K562 (cell line): Measurements from ENCODE around the gene TK1. TPM values are rescaled to one million over a fixed set of nuclear protein-coding genes. Genes with fewer than 3 reads are reported as not detected.

Source experiments
- ATAC-seq: fragments of 200-7000 bp; cut with Tn5 transposase; 3 replicates; pipeline ENCODE4 v1.9.1; 2020; ENCODE audit warnings: moderate library complexity
- BruUV-seq: library from RNA; stranded (reverse); fragments of 400-500 nt; replicated peaks from 2 replicates; lab custom pipeline; 2021; lab: Mats Ljungman, UMichigan
- CTCF ChIA-PET: fragments of 300-600 bp; formaldehyde crosslinking; extraction: SDS; loops from one replicate; lab custom pipeline; 2021; ENCODE audit warnings: low intra/inter-chr PET ratio; lab: Yijun Ruan, JAX
- POLR2A ChIA-PET: fragments of 300-600, 350-650 bp; sonication (Branson Sonifier 250); formaldehyde crosslinking; extraction: SDS; loops from one replicate; lab custom pipeline; 2021; ENCODE audit warnings: antibody characterized with exemption, inconsistent platforms; lab: Yijun Ruan, JAX
- DNase-seq, 4 experiments: peaks; one replicate each; pipeline versions ENCODE4 v3.0.0 to v3.0.0-alpha.2; 2011 to 2018; ENCODE audit warnings: low spot score in 3 of 4, mixed read lengths in 3 of 4; ENCODE audit errors: extremely low read depth in 1 of 4
- FAIRE-seq: peaks from 2 replicates; lab custom pipeline; 2011; peaks lifted over from hg19 to GRCh38; lab: Jason Lieb, UNC
- H2AFZ ChIP-seq: 2 replicates; pipeline ENCODE4 v1.6.0; 2011; ENCODE audit warnings: low read depth, low read length, control low read depth, inconsistent platforms
- H3K27ac ChIP-seq: fragments of 200-600 bp; 3 replicates; pipeline ENCODE4 v1.8.0; 2011; ENCODE audit warnings: low read depth, mild to moderate bottlenecking, control low read depth, inconsistent platforms, low read length, moderate library complexity, mixed read lengths; ENCODE audit errors: extremely low read depth
- H3K27me3 ChIP-seq, 2 experiments: fragments of 300-600 bp in 1 of 2; 2 replicates in 1 of 2; 3 replicates in 1 of 2; pipeline versions ENCODE4 v1.6.0 to v1.8.0; 2011; ENCODE audit warnings: inconsistent platforms in 2 of 2, low read length in 2 of 2, mild to moderate bottlenecking in 1 of 2, mixed read lengths in 1 of 2, moderate library complexity in 1 of 2; ENCODE audit not compliant: control insufficient read depth in 2 of 2, insufficient read depth in 2 of 2
- H3K36me3 ChIP-seq: fragments of 300-600 bp; 3 replicates; pipeline ENCODE4 v1.8.0; 2011; ENCODE audit warnings: mild to moderate bottlenecking, low read length, inconsistent platforms; ENCODE audit not compliant: control insufficient read depth, insufficient read depth
- H3K4me1 ChIP-seq, 2 experiments: fragments of 200-600 bp in 1 of 2; replicated peaks in 1 of 2; 2 replicates in 1 of 2; 3 replicates in 1 of 2; pipeline versions ENCODE4 v1.5.1 to v1.8.0; 2011; ENCODE audit warnings: inconsistent platforms in 2 of 2, low read length in 2 of 2, mild to moderate bottlenecking in 1 of 2, mixed read lengths in 1 of 2, moderate library complexity in 1 of 2; ENCODE audit not compliant: control insufficient read depth in 2 of 2, insufficient read depth in 2 of 2
- H3K4me2 ChIP-seq: 2 replicates; pipeline ENCODE4 v1.6.1; 2011; ENCODE audit warnings: low read length, control low read depth, inconsistent platforms, mixed read lengths; ENCODE audit not compliant: insufficient read depth
- H3K4me3 ChIP-seq: fragments of 200-600 bp; sonication (generic), shearing (Covaris generic); 2 replicates; pipeline ENCODE4 v1.5.1; 2016; ENCODE audit warnings: control low read depth, inconsistent platforms
- H3K79me2 ChIP-seq: fragments of 200-600 bp; 3 replicates; pipeline ENCODE4 v1.8.0; 2011; ENCODE audit warnings: low read length, inconsistent platforms; ENCODE audit not compliant: control insufficient read depth, insufficient read depth
- H3K9ac ChIP-seq, 2 experiments: 2 replicates each; pipeline versions ENCODE4 v1.6.0 to v1.6.1; 2011; ENCODE audit warnings: low read depth in 2 of 2, low read length in 2 of 2, control low read depth in 1 of 2, inconsistent platforms in 1 of 2, mild to moderate bottlenecking in 1 of 2, mixed read lengths in 1 of 2; ENCODE audit not compliant: insufficient read depth in 1 of 2
- H3K9me1 ChIP-seq: one replicate; pipeline ENCODE4 v1.6.0; 2011; ENCODE audit warnings: inconsistent platforms, mild to moderate bottlenecking, low read length, moderate library complexity; ENCODE audit not compliant: control insufficient read depth, insufficient read depth
- H3K9me3 ChIP-seq: replicated peaks from 2 replicates; pipeline ENCODE4 v1.5.1; 2011; ENCODE audit warnings: low read depth, low read length, inconsistent platforms; ENCODE audit not compliant: control insufficient read depth, insufficient read depth
- H4K20me1 ChIP-seq: replicated peaks from 2 replicates; pipeline ENCODE4 v1.6.1; 2011; ENCODE audit warnings: low read length, inconsistent platforms, mixed read lengths; ENCODE audit not compliant: control insufficient read depth, insufficient read depth
- NR2C2 ChIP-seq, 2 experiments: fragments of 200-800 bp in 1 of 2; sonication (Bioruptor generic) in 1 of 2; sonication (generic) in 1 of 2; formaldehyde crosslinking in 1 of 2; IDR thresholded peaks; 2 replicates each; pipeline versions ENCODE4 v1.6.1 to v1.8.0; 2016 to 2022; ENCODE audit warnings: mild to moderate bottlenecking in 1 of 2, missing compliant biosample characterization in 1 of 2, missing genetic modification characterization in 1 of 2, missing genetic modification reagents in 1 of 2
- POLR2G ChIP-seq: fragments of 200-400 bp; formaldehyde crosslinking; IDR thresholded peaks from 2 replicates; pipeline ENCODE4 v1.6.1; 2017; ENCODE audit warnings: low read depth, mild to moderate bottlenecking, antibody characterized with exemption, low read length, moderate library complexity
- POLR2H ChIP-seq: IDR thresholded peaks from 2 replicates; pipeline ENCODE4 v1.6.1; 2016; ENCODE audit warnings: missing genetic modification characterization, low read depth, mild to moderate bottlenecking, control low read depth, missing compliant biosample characterization, moderate library complexity
- SNAPC5 ChIP-seq: fragments of 250-450 bp; sonication (Bioruptor Pico); IDR thresholded peaks from 2 replicates; pipeline ENCODE4 v1.8.0; 2021; ENCODE audit warnings: moderate library complexity, mild to moderate bottlenecking, inconsistent platforms
- TCF7L2 ChIP-seq: fragments of 150-350 bp; IDR thresholded peaks from 2 replicates; pipeline ENCODE4 v1.6.1; 2016; ENCODE audit warnings: low read depth, mild to moderate bottlenecking, low read length, moderate library complexity
- USF2 ChIP-seq: sonication (generic); formaldehyde crosslinking; IDR thresholded peaks from 2 replicates; pipeline ENCODE4 v1.5.0; 2020; ENCODE audit warnings: missing genetic modification reagents
- WGBS: fragments of 100-300 bp; shearing (Covaris generic); methylation state at CpG from one replicate; pipeline ENCODE4 v1.1.6; 2016; ENCODE audit warnings: low coverage, mixed read lengths; ENCODE audit not compliant: insufficient coverage; ENCODE audit errors: missing lambda C conversion rate; 5-methylcytosine and 5-hydroxymethylcytosine counted together
- in situ Hi-C: fragments of 300-500 bp; cut with MboI; formaldehyde crosslinking; loops from 4 replicates; pipeline ENCODE4 v1.15.0; 2018; ENCODE audit warnings: inconsistent platforms, mixed read lengths
- intact Hi-C: fragments of 100-400 bp; cut with micrococcal nuclease; formaldehyde crosslinking; loops from 2 replicates; pipeline ENCODE4 v1.14.2; 2022
- polyA plus RNA-seq, 8 experiments: library from polyadenylated mRNA; depleted of rRNA in 4 of 8; stranded (reverse) in 5 of 8; unstranded in 3 of 8; fragments of >200 nt; fragmentation: Nextera tagmentation in 2 of 8; fragmentation: Illumina TruSeq in 1 of 8; extraction: Ambion mirVana in 2 of 8; extraction: Trizol in 1 of 8; gene quantifications; 2 replicates each; pipeline versions ENCODE4 v1.2.1 to v1.2.3, GENCODE V29; 2011 to 2014; ENCODE audit warnings: inconsistent platforms in 1 of 8, missing spikeins in 1 of 8
- total RNA-seq, 7 experiments: library from RNA; depleted of rRNA in 6 of 7; stranded (reverse); fragments of >200 nt in 6 of 7; fragmentation: Illumina TruSeq in 2 of 7; extraction: Trizol in 2 of 7; gene quantifications; 2 replicates each; pipeline versions ENCODE4 v1.2.1 to v1.2.3, GENCODE V29; 2011 to 2021; ENCODE audit warnings: low replicate concordance in 1 of 7
- TF ChIP-seq, protein P1 (sequence below), 3 experiments: IDR thresholded peaks in 2 of 3; conservative IDR thresholded peaks in 1 of 3; 2 replicates each; pipeline ENCODE4 v1.5.1; 2011 to 2012; ENCODE audit warnings: low read length in 3 of 3, mild to moderate bottlenecking in 3 of 3, control low read depth in 2 of 3, improper control_type of control experiment in 1 of 3, inconsistent platforms in 1 of 3, low read depth in 1 of 3, mixed read lengths in 1 of 3, moderate library complexity in 1 of 3; ENCODE audit not compliant: insufficient read depth in 2 of 3

TK1 gene
- total and polyA plus RNA-seq, 9 of the 15 experiments (the other 6 are each of a cell fraction or from before 2014, with no cell fraction given): 8.4 to 280 (median 103) TPM

GRCh38 chr17:78166416-78166815, 20.4 kb downstream of the TK1 start:
- no TSS peak for BruUV-seq
- Histone ChIP-seq H3K4me3 (no peak overlapping the region), H2AFZ (no peak overlapping the region), H3K9me1 (peaks cover 5% of the 10 kb centered on the region), H3K9ac (peak overlapping the region in 1 of 2 experiments; percentile 41; a peak in 1 of 4 replicates), H4K20me1 (peaks cover 8% of the 10 kb centered on the region), H3K27ac (no peak overlapping the region), H3K4me2 (no peak overlapping the region), H3K9me3 (no peaks in the 10 kb centered on the region), H3K36me3 (peaks cover 23% of the 10 kb centered on the region; the same call in 2 of the 3 replicates), H3K79me2 (peaks cover 35% of the 10 kb centered on the region), H3K4me1 (peaks cover 24 to 65% of the 10 kb centered on the region in 2 experiments; a peak in 4 of 5 replicates), H3K27me3 (no peaks in the 10 kb centered on the region)
- TF ChIP-seq NR2C2 (CRISPR knock-in tag; IDR thresholded peaks at IDR 0.05): no peak
- no peak for TF ChIP-seq NR2C2 (tag; IDR thresholded peaks at IDR 0.05)
- no peak for TF ChIP-seq USF2 (CRISPR knock-in tag)
- TF ChIP-seq POLR2G: 0 out of 2 replicates have a peak, but pooled peaks have one; percentile 11
- no peak for TF ChIP-seq SNAPC5 (CRISPR knock-in tag)
- TF ChIP-seq TCF7L2: no peak
- TF ChIP-seq POLR2H (tag): no peak
- TF ChIP-seq, protein P1, sequence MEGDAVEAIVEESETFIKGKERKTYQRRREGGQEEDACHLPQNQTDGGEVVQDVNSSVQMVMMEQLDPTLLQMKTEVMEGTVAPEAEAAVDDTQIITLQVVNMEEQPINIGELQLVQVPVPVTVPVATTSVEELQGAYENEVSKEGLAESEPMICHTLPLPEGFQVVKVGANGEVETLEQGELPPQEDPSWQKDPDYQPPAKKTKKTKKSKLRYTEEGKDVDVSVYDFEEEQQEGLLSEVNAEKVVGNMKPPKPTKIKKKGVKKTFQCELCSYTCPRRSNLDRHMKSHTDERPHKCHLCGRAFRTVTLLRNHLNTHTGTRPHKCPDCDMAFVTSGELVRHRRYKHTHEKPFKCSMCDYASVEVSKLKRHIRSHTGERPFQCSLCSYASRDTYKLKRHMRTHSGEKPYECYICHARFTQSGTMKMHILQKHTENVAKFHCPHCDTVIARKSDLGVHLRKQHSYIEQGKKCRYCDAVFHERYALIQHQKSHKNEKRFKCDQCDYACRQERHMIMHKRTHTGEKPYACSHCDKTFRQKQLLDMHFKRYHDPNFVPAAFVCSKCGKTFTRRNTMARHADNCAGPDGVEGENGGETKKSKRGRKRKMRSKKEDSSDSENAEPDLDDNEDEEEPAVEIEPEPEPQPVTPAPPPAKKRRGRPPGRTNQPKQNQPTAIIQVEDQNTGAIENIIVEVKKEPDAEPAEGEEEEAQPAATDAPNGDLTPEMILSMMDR (IDR thresholded peaks at IDR 0.05 in 2 of 3, conservative IDR thresholded peaks at IDR 0.05 in 1 of 3; ENCODE audit: insufficient read depth in 2 of 3, low read depth in 1 of 3, low read length in 3 of 3): 0 out of 6 replicates have a peak, but pooled peaks of 2 of the 3 experiments have one; percentile 1
- 49% methylated on average over 5 of the region's 6 CpGs for WGBS
- intact Hi-C loops: loop anchor here (5.0 kb wide), 1 partner anchor 39 kb away; the partner anchor contains the start of gene TMC6
- no peak for DNase-seq
- in situ Hi-C loops: no loop called here
- ATAC-seq: no peak
- FAIRE-seq: no peak
- POLR2A ChIA-PET: interaction anchor here (0.6 to 0.7 kb wide), 2 partner anchors 10 to 18 kb away, joined by 3 read pairs; no protein-coding TSS in a partner anchor
- CTCF ChIA-PET: no interaction called here
